Ishikawa (cell line): ENCODE measurements around the gene TBC1D1.

ENCODE experiments used
- CEBPB ChIP-seq: IDR thresholded peaks from 2 replicates; pipeline ENCODE4 v1.6.1; 2012
- EGR1 ChIP-seq: IDR thresholded peaks from 2 replicates; pipeline ENCODE4 v1.6.1; 2012
- EP300 ChIP-seq: IDR thresholded peaks from 2 replicates; pipeline ENCODE4 v1.6.1; 2012; ENCODE audit warnings: borderline replicate concordance
- RAD21 ChIP-seq: IDR thresholded peaks from 2 replicates; pipeline ENCODE4 v1.6.1; 2012; ENCODE audit warnings: low read depth
- REST ChIP-seq: IDR thresholded peaks from 2 replicates; pipeline ENCODE4 v1.6.1; 2012; ENCODE audit warnings: low read depth, mild to moderate bottlenecking
- TAF1 ChIP-seq: IDR thresholded peaks from 2 replicates; pipeline ENCODE4 v1.6.1; 2012; ENCODE audit warnings: low read depth, mild to moderate bottlenecking
- USF1 ChIP-seq: IDR thresholded peaks from 2 replicates; pipeline ENCODE4 v1.6.1; 2012
- YY1 ChIP-seq: IDR thresholded peaks from 2 replicates; pipeline ENCODE4 v1.6.1; 2012; ENCODE audit warnings: low read depth

GRCh38 chr4:37890801-37891259, at the start of gene TBC1D1:
- no peak for TF ChIP-seq EP300
- TF ChIP-seq EGR1, result no peak
- no peak for TF ChIP-seq RAD21
- no peak for TF ChIP-seq YY1
- no peak for TF ChIP-seq REST
- TF ChIP-seq CEBPB, result no peak
- no peak for TF ChIP-seq TAF1
- no peak for TF ChIP-seq USF1
